GM11168 (cell line): Measurements from ENCODE around the gene APOL4.
"Not testable (repeated sequence)": the region's sequence is repeated elsewhere in the genome, so short reads cannot be mapped to it uniquely, and the experiment has no call there.

ENCODE experiments used
- in situ Hi-C: fragments of 300-500 bp; cut with MboI; formaldehyde crosslinking; loops from one replicate; pipeline ENCODE4 v1.12.0; 2022; ENCODE audit warnings: low sequenced_read_pairs; ENCODE audit not compliant: unreplicated experiment

The APOL4 gene

DNA sequence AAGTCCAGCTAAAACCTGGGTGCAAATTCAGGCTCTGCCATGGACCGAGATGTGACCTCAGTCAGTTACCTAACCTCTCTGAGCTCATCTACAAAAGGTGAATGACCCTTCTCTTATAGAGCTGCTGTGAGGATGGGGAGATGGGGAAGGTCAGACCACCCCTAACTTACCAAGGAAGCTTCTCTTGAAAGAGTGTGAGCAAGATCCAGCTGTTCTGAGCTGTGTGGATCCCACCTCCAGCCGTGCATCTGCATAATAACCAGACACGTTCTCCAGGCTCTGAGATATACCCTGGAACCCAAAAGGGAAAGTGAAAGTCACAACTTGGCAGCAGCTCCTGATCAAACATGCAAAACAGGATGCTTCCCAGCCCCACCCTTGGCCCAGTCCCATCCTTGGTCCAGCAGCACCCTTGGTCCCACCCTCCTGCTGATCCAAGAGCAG lies 41.1 kb downstream of the APOL4 start, which contains the start of gene APOL3:
Gene APOL3 (minus strand): TSS at position 257 of the 444 bp plus-strand sequence. CDS start 11,700 bp downstream, outside the sequence.
- in situ Hi-C loops: no loop called here

DNA sequence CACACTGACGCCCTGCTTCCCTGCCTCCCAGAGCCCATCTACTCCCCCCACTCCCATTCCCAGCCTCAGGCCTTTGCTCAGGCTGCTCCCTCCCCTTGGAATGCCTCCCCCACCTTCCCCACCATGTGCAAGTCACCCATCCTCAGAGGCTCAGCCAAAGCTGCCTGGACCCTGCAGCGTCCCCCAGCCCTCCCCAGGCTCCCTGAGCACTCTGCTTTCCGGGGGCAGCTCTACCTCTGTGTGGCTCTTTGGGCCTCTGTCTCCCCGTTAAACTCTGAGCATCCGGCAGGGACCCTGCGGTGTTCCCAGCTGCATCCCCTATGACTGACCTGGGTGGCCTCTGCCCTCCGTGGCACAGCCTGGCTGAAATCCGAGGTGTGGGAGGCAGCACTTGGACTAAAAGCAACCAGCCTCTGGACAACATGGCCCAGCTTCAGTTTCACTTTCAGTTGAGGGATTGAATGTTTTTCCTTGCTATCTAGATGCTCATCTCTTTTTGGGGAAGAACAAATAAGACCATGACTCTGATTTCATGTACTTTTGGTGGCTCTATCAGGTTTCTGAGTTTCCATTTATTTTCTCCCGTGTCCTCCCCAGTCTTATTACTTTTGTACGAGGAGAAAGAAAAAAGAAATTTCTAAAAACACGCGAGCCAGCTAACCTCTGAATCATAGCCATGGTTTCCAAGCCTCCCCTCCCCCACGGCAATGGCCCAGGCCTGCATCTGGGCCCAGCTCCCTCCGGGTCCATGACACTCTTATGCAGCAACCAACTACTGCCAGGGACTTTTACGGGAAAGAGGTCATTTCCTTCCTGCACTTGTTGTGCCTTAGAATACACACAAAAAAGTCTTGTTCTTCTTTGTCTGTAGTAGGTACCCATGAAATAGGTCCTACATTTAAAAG lies 44.8 kb downstream of the APOL4 start:
- in situ Hi-C loops: no loop called here

DNA sequence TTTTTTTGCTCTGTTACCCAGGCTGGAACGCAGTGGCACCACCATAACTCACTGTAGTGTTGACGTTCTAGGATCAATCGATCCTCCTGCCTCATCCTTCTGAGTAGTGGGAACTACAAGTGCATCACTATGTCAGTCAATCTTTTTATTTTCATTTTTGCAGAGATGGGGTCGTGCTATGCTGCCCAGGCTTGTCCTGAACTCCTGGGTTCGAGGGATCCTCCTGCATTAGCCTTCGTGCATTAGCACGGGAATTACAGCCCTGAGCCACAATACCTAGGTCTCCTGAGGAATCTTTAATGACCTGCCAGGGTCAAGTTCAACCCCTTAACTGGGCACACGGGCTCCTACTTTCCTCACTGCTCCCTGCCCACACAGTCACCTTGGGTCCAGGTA lies 45.5 kb downstream of the APOL4 start:
- in situ Hi-C loops: no loop called here

DNA sequence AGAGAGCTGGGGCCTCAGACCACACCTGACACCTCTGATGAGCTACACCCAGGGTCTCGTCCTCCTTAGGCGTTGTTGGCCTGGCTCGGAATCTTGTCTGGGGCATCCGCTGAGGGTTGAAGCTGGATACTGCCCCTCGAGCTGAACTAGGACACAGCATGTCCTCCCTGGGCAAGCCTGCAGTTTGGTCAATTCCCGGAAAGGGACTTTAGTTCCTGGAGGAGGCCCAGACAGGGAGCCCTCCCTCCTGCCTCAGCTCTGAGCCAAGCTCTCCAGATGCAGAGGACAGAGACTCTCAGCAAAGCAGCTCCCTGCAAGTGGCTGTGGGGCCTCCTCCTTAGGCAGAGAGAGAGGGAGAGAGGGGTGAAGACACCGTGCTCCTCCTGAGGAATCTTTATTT lies 45.9 kb downstream of the APOL4 start:
- in situ Hi-C loops: no loop called here

DNA sequence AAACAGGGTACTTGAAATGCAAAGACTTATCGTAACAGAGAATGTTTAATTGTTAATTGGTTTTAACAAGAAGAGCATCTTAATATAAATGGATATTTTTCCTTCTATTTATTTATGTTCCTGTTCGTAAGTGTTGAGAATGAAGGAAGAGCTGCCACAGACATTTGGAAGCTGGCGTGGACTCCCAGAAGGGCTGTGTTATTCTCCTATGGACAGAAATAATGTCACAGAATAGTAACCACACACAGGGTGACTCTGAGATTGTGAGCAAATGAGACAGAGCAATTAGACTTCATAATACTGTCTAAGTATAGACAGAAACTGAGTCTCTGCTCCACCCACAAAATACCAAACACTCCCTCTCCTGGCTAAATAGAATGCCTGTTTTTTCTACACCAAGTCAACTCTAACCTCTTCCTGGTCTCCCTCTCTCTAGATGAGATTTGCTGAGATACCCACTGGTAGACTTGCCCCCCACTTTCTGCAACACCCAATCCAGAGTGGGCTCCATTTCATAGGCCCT lies 47.1 kb downstream of the APOL4 start:
- in situ Hi-C loops: no loop called here

DNA sequence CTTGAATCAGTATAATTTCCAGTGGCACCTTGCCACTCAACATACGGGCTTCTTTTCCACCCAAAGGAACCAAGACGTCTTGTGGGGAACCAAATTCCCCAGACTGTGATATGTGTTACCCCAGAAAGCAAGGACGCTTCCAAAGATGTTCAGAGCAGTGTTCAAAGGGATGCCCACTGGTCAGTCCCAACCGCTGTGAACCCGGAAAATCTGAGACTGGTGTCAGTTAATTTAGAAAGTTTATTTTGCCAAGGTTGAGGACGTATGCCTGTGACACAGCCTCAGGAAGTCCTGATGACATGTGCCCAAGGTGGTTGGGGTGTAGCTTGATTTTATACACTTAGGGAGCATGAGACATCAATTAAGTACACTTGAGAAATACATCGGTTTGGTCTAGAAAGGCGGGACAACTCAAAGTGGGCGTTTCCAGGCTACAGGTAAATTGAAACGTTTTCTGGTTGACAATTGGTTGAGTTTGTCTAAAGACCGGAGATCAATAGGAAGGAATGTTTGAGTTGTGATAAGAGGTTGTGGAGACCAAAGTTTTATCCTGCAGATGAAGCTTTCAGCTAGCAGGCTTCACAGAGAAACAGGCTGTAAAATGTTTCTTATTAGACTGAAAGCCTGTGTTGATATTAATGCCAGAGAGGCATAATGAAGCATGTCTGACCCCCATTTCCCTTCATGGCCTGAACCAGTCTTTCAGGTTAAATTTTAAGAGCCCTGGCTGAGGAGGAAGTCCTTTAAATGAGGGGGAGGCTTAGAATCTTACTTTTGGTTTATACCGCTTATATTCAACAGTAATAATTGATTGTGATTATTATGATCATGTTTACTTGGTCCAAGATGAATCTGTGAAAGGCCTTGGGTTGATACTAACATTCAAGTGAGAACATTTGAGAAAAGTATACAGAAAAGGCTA lies 47.8 kb downstream of the APOL4 start:
- in situ Hi-C loops: no loop called here

DNA sequence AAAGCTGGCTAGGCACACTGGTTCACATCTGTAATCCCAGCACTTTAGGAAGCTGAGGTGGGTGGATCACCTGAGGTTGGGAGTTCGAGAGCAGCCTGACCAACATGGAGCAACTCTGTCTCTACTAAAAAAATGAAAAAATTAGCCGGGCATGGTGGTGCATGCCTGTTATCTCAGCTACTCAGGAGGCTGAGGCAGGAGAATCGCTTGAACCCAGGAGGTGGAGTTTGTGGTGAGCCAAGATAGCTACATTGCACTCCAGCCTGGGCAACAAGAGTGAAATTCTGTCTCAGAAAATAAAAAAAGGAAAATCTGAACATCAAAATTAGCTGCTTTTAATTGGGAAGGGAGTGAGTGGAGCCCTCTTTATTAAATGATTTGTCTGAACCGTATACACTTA lies 48.8 kb downstream of the APOL4 start:
- in situ Hi-C loops: not testable (repeated sequence)

DNA sequence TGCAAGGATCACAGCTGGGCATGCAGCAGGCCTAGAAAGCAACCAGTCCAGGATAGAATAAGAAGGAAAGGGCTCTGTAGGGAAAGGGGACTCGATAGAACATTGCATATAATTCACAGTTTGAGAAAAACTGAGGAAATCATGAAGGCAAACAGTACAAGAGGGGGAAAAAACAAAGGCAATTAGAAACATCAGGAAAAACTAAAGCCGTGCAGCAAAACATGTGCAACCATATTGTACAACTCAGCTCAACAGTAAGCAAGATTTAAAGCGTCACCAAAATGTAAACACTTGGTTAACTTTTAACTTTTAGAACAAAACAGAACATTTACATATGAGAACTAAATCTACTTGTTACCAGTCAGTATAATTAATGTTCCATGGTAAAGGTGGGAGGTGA lies 49.5 kb downstream of the APOL4 start:
- in situ Hi-C loops: no loop called here

DNA sequence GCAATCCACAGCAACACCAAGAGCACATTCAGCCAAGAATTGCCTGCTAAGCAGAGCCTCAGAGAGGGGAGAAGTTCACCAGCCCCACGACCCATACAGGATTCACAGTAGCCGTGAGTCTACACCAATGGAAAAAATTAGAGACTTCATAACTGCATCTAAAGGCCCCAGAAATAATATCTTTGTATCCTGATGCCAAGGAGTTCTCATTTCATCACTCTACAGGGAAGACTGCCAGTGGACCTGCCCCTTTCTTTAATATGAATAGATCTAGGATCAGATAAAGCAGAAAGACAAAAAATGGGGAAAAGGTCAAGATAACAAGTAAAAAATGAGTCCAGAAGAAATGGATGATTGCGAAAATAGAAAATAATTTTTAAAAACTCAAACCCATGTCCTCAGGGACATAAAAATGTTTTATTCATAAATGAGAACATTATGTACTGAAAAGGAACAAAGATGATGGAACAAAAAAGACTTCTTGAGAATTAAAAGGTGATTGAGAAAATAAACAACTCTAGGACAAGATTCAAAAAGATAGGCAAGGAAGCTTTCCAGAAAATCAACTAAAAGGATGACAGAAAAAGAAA lies 50.5 kb downstream of the APOL4 start:
- in situ Hi-C loops: no loop called here

DNA sequence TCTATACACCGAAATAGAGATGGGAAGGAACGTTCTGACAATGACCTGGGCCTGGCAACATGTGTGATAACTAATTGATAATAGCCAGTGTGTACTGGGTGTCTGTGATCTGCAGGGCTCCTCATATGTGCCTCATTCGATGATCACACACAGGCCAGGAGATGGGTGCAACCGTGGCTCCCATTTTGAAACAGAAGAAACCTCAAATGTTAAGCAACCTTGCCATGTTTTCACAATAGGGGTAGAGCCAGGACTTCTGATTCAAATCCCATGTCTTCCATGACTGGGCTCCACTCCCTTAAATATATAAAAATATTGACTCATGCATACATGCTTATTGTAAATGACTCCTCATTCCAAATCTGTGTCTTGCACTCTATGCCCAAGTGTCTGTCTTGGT lies 52.2 kb downstream of the APOL4 start:
- in situ Hi-C loops: no loop called here

DNA sequence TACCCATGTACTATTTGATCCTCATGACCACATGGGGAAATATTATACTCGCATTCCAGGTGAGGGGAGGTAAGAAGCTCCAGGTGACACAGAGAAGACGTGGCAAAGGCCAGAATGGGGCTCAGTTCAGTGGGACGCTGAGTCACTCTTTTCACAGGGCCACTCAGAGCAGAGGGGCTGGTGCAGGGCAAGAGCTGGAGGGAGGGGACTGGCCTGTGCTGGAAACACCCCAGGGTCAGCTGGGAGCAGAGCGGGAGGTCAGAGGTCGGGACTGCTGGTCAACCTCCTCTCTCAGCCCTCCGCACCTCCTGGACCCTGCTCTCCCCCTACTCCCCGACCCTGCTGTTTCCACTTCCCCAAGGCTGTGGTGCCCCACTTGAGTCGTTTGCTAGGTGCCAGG lies 53.2 kb downstream of the APOL4 start:
- in situ Hi-C loops: no loop called here

DNA sequence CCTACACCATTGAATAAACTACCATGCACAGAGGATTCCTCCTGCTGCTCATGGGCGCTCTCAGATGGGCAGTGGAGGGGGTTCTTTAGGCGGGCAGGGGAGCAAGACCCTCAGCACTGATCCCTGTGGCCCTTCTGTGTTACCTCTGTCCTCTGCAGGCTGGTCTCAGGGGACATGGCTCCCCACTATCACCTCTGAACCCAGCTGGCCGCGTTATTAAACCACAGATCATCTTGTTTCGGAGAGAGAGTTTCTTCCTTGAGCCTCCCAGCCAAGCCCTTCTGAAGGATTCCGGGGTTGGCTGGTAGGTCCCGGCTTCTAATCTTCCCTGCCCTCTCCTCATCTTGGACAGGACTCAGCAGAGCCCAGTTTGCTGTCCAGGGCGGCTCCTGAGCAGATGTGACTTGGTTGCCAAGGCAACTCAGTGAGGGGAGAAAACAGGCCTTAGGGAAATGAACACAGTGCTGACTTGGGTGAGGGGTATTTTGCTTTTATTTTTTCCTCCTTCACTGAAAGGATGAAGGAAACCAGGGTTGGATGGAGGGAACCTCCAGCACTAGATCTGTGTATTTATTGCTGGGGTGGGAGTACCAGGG lies 54.3 kb downstream of the APOL4 start:
- in situ Hi-C loops: no loop called here

DNA sequence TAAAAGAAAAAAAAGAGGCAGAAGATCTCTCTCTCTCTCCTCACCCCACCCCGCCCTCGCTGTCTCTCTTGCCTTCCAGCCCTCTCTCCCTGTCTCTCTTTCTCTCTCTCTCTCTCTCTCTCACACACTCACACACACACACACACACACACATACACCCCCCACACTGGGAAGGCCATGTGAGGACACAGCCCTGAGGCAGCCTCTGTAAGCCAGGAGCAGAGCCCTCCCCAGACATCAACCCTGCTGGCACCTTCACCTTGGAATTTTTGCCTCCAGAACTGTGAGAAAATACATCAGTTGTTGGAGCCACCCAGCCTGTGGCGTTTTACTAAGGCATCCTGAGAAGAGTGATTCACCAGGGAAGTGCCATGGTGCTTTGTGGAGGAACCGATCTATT lies 55.7 kb downstream of the APOL4 start:
- in situ Hi-C loops: no loop called here

DNA sequence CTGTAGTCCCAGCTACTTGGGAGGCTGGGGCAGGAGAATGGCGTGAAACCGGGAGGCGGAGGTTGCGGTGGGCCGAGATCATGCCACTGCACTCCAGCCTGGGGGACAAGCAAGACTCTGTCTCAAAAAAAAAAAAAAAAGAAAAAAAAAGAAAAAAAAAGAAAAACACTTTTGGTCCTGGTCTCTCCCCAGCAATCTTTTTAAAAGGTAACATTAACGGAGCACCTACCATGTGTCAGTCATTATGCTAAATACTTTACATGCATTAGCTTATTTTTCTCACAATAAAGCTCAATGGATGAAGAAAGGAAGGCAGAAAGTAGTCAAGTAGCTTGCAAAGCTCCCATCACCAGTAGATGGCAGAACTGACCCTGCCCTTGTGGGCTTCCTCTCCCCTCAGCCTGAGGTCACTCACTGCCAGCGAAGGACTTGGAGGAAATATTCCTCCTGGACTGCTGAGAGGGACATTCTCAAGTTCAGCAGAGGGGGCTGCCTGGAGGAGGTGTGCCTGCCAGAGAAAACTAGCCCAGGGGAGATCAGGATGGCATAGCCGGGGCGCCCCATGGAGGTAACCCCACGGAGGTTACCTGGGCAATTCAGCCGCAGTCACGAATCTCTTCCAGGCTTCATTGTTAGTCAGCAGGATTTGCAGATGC lies 56.6 kb downstream of the APOL4 start:
- in situ Hi-C loops: loop anchor here (5.0 kb wide), 1 partner anchor 37 kb away; no protein-coding TSS in a partner anchor

DNA sequence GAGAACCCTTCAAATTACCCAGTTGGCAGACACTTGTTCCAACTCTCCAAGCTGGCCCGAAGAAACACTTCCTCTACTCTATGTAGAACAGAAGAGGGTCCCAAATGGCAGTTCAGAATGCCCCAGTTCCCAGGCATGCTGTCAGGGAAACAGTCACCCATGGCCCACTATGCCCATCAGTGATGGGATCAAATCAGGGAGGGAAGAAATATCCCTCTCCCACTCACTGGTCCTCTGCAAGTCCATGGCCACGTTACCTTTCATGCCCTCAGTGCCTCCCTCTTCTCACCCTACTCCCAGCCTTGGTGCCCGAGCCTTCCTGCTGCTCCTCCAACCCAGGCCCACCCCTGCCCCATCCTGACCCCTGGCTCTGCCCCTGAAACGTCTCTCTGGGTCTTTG lies 57.7 kb downstream of the APOL4 start:
- in situ Hi-C loops: loop anchor here (5.0 kb wide), 1 partner anchor 38 kb away; no protein-coding TSS in a partner anchor

DNA sequence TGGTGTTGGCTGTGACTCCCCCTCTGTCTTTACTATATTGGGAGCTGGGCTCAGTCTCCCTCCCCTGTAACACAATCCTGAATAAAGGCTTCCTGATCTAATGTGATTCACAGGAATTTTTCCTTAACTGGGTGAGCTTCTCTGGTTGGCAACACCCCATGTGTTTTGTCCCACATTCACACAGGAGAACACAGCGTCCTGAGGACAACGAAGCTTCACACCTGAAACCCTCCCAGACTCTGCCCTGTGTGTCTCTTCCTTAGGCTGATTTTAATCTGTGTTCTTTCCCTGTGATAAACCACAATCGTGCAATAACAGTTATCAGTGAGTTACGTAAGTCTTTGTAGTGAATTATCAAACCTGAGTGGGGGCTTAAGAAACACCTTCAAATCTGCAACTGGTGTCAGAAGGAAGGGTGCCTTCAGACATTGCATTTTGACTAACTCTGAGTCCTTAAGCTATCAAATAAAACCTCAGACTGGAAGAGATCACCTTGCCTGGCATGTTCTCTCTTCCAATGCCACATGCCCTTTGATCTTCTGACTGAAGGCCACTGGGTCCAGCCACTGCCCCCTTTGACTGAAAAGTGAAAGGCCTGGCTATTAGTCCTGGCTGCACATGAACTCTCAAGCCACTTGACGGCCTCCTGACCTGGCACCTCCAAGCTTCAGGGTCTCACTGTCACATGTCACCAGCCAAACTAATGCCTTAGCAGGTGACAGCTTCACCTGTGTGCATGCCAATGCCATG lies 58.4 kb downstream of the APOL4 start:
- in situ Hi-C loops: loop anchor here (5.0 kb wide), 1 partner anchor 39 kb away; no protein-coding TSS in a partner anchor

DNA sequence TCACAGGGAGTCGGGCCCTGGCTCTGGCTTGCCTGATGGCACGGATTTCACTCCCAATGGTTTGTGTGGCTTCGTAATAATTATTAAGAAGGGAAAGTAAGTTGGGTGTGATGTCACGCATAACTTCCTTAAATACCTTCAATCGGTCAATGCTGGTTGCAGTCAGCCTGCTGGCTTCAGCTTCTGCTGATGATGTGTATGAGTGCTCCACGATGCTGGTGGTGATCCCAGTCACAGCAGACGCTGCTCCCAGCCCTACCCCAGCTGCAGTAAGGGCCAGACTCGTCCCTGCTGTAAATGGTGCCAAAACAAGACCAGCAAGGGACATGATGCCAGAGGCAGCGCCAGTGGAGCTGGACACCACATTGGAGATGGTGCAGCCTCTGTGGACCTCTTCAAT lies 60.1 kb downstream of the APOL4 start:
- in situ Hi-C loops: loop anchor here (5.0 kb wide), 1 partner anchor 41 kb away; no protein-coding TSS in a partner anchor
